ENCODE results near the gene PLA2G4E.

The PLA2G4E gene, protein sequence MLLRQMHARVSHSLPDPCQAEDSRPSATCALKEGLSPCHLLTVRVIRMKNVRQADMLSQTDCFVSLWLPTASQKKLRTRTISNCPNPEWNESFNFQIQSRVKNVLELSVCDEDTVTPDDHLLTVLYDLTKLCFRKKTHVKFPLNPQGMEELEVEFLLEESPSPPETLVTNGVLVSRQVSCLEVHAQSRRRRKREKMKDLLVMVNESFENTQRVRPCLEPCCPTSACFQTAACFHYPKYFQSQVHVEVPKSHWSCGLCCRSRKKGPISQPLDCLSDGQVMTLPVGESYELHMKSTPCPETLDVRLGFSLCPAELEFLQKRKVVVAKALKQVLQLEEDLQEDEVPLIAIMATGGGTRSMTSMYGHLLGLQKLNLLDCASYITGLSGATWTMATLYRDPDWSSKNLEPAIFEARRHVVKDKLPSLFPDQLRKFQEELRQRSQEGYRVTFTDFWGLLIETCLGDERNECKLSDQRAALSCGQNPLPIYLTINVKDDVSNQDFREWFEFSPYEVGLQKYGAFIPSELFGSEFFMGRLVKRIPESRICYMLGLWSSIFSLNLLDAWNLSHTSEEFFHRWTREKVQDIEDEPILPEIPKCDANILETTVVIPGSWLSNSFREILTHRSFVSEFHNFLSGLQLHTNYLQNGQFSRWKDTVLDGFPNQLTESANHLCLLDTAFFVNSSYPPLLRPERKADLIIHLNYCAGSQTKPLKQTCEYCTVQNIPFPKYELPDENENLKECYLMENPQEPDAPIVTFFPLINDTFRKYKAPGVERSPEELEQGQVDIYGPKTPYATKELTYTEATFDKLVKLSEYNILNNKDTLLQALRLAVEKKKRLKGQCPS

DNA sequence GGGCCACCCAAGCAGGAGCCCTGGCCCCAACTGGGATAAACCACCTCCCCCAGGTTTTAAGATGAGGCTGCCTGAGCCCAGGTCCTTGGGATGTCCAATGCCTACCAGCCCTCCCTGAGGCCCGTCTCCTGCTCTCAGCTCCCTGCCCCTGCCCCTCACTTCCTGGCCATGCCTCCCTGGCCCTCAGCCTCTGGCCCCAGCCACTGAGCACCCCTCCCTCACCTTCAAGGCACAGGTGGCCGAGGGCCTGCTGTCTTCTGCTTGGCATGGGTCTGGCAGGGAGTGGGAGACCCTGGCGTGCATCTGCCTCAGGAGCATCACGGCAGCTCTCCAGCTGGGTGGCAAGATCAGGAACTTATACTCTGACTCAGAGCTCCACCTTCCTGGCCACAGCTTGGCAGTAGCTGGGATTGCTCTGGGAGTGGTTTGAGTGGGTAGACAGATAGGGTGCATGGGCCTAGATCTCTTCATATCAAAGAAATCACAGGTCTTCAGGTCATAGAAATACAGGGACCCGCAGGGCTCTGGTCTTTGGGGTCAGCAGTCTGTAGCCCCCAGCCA is at the start of gene PLA2G4E:
TSS of gene PLA2G4E (minus strand) at position 330 of the 561 bp plus-strand sequence. CDS start at position 318, 12 bp downstream.
- DNase-seq = no peak

DNA sequence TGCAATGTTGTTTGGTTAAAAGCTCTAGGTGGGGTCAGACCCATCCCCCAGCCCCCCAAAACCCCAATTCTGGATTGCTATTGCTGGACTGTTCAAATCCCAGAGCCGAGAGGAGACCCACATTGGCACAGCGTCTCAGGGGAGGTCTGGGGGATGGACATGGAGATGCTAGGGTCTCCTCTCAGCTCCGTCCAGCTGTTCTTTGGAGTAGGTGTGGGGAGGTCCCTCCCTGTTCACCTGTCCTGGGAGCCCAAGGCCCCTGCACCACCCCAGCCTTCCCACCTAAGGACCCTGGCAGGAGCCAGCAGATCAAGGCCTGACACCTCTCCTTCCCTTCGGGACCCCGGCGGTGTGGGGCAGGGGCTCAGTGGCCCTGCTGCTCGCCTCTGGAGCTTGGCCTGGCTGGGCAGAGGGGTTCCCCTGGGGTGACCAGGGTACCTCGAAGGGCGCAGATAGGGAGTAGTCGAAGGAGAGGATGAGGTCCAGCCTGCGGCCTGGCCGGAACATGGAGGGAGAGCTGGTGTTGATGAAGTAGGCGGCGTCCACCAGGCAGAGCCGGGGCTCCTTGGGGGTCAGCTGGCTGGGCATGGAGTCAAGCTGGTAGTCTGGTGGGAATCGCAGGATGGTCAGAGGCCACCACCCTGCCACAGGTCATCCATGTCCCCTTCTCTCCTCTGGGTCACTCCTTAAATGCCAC is 49.6 kb upstream of the PLA2G4E start:
- DNase-seq = no peak

DNA sequence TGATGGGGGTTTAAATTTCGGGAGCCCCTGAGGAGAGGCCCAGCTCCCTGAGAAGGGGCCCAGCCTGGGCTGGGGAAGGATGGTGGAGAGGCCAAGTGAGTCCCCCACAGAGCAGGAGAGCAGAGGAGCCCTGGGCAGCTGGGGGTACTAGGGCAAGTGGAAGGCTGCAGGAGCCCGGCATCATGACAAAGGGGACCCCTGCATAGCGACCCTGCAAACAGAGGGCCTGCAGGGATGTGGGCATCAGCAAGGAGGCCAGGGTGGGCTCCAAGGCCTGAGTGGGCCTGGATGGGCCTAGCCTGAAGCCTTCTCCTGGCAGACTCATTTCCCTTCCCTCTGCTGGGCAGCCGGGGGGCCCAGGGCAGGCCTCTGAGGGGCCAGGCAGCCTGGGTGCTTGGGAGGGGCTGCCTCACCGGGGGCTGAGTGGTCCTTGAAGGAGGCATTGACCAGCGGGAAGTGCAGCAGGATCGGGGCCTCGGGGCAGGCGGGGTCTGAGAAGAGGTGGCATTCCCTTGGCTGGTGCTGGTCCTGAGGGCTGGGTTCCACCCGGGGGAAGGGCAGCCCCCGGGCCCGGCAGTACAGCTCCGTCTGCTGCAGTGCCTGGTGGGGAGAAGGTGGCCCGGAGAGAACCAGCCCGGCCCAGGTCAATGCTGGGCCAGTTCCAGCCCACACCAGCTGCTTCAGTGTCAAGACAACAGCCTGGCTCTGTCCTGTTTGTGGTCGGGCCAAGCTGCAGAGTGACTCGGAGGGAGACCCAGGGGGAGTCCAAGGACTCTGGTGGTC is 48.8 kb upstream of the PLA2G4E start:
- no peak for DNase-seq

- DNase-seq = no peak
These were observed 48.2 kb upstream of the PLA2G4E start for GRCh38 chr15:42069025-42069424.

DNA sequence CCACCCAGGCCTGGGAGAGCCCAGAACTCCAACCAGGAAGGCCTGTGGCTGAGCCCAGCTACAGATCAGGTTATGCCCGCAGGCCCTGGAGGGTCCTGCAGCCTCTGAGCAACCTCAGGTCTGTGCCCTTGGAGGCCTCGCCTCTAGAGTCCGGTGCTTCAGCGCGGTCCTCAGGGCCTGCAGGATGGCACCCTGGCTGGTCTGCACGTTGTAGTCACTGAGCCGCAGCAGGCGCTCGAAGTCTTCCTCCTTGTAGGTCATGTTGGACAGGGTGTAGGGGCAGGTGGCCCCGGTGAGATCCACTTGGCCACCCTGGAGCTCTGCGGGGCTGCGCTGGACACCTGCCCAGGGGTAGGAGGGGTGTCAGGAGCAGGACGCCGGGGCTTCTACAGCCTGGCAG is 47.8 kb upstream of the PLA2G4E start:
- no peak for DNase-seq

DNA sequence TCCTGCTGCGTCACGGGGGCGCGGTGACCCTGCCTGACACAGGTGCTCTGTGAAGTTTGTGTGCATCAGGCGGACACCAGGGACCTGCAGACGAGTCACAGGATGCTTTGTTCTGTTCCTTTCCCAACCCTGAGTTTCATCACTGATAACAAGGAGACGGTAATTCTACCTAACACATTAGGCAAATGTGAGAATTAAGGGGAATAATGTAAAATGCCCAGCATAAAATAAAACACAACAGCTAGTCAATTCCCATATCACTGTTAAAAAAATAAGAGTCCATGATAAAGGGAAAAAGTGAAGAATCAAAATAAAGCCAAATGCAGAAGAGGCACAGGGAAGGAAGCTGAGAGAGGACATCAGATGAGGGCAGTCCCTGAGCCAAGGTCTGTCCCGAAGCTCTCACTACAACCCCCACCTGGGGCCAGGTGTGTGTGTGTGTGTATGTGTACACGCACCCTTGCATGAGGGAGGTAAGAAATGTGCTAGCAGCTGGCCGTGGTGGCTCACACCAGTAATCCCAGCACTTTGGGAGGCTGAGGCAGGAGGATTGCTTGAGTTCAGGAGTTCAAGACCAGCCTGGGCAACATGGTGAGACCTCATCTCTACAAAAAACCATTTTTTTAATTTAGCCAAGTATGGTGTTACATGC is 46.0 kb upstream of the PLA2G4E start:
- DNase-seq = no peak

DNA sequence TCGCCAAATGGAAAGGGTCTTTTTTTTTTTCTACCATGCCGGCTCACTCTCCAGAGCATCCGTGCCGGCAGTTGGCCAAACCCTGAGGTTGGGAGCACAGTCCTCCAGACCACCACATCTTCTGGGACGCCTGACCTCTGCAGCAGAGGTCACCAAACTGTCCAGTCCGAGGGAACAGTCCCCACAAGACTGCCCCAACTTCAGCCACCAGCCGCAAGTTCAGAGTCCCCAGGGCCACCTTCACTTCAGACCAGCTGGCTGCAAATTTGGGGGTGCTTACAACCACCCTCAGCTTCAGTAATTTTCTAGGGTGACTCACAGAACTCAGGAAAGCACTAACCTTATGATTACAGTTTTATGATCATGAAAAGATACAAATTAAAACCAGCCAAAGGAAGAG is 44.6 kb upstream of the PLA2G4E start:
- no peak for DNase-seq

GRCh38 chr15:42065033-42065432 is 44.2 kb upstream of the PLA2G4E start:
- DNase-seq = no peak

- no peak for DNase-seq
These were observed 43.4 kb upstream of the PLA2G4E start for GRCh38 chr15:42064271-42064670.

GRCh38 chr15:42063122-42063848 is 42.4 kb upstream of the PLA2G4E start:
- DNase-seq = no peak

DNA sequence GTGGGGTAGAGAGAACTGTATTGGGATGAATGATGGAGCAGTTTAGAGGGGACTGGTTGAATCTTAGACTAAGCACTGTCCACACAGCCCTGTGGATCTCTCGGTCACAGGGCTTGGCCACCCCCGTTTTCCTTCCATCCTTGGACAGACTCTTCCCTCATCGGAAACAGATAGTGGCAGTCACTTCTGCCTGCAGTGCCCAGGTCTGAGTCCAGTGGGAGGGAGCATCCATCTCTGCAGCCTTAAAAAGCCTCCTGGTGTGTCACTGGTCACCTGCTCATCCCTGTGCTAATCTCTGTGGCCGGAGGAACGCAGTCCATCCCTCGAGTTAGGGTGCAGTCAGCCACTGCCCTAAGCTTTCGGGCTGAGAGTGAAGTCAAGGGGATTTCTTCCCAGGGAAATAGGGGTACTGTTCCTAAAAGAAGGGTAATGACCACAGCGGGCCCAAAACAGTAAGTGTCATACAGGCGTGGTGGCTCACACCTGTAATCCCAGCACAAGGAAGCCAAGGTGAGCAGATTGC is 41.5 kb upstream of the PLA2G4E start:
- DNase-seq = no peak

DNA sequence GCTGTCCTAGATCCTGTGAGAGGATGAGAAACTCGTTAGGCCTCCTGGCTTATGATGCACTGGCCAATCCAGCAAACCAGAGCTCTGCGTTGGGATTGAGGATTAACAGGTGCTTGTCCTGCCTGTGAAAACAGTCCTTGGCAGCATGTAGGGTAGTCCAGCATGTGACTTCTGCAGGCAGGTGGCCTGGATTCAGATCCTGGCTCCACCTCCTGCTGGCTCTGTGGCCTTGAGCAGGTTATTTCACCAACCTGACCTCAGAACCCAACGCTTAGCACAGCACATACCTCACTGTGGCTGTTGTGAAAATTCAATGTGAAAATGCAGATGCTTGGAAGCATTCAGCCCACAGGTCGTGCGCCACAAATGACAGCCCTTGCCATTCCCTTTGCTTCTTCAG is 40.0 kb upstream of the PLA2G4E start:
- no peak for DNase-seq

DNA sequence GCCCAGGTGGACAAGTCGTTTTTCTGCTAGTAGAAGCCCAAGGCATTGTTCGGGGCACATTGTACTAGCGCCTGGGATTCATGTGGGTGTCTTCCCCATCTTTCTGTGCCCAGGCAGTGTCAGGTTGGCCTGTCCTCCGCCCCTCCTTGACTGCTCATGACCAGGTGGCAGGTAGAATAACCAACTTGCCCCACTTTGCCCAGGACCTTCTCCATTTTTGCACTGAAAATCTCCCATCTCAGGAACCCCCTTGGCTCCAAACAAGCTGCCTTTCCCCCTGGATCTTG is 39.6 kb upstream of the PLA2G4E start:
- DNase-seq = no peak

- peak; percentile 74 for DNase-seq
These were observed 39.0 kb upstream of the PLA2G4E start for GRCh38 chr15:42059661-42060476.

GRCh38 chr15:42058791-42059190 is 37.9 kb upstream of the PLA2G4E start:
- DNase-seq = no peak

DNA sequence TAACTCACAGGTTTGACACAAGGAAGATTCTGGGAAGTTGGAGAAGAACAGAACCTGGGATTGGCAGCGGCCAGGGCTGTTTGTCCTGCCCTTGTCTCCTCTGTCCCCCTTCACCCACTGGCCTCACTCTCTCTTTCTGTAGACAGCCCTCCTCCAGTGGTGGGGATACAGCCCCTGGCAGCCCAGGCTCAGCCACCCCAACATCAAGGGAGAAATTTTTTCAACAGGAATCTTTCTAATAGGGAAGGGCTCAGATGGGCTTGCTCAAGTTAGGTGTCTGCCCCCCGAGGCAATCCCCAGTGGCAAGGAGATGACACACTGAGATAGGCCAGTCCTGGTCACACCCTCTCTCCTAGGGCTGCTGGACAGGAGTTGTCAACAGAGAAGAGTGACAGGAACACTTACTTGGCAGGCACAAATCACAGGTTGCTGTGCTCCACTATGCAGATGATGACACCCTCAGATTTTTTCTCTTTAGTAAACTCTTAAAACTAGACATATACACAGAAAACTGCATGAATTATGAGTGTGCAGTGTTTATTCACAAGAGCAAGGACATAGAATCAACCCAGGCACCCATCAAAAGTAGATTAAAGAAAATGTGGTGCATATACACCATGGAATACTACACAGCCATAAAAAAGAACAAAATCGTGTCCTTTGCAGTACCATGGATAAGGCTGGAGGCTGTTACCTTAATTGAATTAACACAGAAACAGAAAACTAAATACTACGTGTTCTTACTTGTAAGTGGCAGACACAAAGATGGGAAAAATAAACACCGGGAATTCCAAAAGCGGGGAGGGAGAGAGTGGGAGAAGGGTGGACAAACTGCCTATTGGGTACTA is 37.2 kb upstream of the PLA2G4E start:
- no peak for DNase-seq

DNA sequence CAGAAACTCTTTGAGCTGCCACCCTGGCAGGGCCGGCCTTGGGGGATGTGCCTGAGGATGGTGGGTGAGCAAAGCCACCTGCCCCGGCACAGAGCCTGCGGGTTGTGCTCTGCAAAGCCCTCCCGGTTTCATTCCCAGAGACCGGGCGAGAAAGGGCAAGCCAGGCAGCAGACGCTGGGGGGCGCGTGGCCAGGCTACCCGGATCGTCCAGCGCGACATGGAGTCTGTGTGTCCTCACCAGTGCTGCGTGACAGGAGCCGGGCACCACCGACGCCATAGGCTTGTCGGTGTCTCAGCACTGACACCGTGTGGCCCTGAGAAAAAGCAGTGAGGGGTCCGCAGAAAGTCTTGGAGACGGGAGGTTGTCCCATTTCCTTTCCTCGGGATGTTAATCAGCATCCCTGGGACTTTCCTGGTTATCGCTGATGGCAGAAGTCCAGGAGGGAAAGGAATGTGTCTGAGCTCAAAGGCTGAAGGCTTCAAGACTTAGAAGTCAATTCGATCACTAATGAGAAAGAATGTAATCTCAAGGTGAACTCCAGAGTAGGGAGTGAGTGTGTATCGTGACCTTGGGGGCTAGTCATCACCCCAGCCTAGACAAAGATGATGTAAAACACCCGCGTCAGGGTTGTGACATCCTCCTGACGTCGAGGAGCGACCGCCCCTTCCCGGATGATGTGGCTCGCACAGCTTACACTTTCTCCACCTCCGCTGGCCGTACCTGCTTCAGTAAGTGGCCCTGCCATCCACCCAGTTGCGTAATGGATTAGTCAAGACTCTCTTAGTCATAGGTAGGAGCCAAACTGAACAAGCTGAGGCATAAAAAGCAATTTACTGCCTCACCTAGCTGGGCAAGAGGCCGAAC is 36.3 kb upstream of the PLA2G4E start:
- DNase-seq = peak; percentile 57

DNA sequence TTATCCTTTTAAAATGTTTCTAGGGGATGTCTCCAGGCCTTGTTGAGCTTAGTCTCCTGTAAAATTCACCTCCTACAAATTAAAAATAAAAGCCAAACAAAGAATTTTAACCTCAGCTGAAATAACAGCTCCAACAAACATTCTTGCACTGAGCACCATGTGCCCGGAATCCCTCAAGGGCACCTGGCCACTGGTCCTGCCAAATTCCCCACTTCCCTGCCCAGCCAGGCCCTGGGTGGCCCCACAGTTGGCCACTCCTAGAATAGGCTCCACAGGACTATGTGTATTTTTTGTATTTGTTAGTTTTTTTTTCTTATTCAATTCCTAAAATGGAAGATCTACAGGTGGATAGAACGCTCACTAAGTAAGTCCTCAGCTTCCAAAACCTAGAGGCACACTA is 33.1 kb upstream of the PLA2G4E start:
- no peak for DNase-seq
